HG03378 (cell line): Measurements from ENCODE around the gene SYNE1.

Experiments used
- ATAC-seq: cut with Tn5 transposase; IDR thresholded peaks from one replicate; pipeline ENCODE4 v1.9.1; 2021; ENCODE audit warnings: mild to moderate bottlenecking, moderate library complexity; ENCODE audit not compliant: unreplicated experiment

The SYNE1 gene

DNA sequence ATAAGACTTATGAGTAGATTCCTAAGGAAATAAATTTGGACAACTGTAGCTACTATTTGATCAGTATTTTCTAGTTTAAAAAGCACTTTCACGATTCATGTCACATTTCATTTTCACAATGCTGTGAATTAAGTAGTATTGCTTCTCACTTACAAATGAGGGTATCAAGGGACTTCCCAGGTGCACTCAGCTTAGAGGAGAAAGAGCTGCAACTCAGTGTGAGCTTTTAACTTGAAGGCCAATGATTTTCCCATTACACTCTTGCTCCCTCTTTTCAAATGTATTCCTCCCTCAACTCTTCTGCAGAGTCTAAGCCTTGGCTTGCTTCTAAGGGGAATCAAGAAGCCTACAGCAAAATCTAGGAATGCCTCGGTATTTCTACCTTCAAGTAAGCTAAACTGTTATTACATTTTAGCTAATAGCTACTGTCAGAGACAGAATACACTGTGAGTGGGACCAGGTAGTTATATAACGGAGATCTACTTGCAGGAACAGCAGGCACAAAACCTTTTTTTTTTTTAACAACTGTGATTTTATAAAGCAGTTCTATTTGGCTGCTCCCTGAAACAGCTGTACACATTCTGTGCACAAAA is 339.0 kb downstream of the SYNE1 start:
- no peak for ATAC-seq

- no peak for ATAC-seq
These were observed 340.4 kb downstream of the SYNE1 start for GRCh38 chr6:152296648-152297376.

DNA sequence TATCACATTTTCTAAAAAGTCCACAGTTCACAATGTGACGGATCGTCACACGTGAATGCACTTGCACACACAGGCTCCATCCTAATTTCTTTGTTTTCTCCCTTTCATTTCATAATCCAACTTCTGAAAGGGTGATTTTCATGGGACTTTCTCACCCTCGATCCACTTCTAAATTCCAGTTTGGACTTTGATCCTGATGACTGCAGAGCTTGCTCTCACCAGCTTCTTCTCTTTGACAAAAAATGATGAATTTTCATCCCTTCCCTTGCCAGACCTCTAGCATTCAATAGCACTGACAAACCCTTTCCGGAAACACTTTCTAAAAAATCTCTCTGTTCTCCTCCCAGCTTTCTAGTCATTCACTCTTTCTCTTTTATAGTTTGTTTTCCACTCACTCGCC is 341.2 kb downstream of the SYNE1 start:
- ATAC-seq, result no peak

GRCh38 chr6:152295346-152295745 is 341.8 kb downstream of the SYNE1 start:
- no peak for ATAC-seq

DNA sequence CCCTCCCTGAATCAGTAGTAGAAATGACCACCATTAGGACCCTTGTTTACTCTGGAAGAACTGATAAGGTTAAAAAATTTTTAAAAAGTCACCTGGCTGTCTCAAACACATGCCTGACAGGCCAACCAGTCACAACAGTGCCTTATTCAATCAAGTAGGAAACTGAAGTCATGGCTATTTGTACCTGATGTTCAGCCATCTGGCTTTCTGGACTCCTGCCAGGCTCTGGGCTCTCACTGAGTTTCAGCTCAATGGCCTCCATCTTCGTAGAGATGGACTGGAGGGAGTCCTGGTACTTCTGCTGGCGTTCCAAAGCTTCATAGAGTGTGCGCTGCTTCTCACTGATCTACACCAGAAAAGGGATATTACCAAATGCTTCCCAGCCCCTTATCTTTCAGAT is 343.8 kb downstream of the SYNE1 start:
- no peak for ATAC-seq

- no peak for ATAC-seq
These were observed 344.6 kb downstream of the SYNE1 start for GRCh38 chr6:152292555-152292954.

DNA sequence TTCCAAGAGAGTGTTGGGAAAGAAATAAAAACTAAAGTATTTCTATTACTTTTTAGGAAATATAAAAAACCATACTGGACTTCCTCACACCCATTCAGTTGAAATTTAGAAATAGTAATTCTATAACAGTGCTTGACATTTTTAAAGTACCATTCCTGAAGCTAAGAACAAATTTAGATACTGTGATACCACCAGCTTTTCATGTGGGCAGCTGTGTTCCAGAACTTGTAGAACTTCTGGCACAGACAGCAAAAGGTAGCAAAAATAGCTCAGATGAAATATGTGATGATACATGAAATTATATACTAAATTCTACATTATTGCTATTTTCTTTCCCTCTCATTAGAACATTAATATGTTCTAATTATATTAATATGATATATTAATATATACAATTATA is 346.5 kb downstream of the SYNE1 start:
- ATAC-seq, result no peak

DNA sequence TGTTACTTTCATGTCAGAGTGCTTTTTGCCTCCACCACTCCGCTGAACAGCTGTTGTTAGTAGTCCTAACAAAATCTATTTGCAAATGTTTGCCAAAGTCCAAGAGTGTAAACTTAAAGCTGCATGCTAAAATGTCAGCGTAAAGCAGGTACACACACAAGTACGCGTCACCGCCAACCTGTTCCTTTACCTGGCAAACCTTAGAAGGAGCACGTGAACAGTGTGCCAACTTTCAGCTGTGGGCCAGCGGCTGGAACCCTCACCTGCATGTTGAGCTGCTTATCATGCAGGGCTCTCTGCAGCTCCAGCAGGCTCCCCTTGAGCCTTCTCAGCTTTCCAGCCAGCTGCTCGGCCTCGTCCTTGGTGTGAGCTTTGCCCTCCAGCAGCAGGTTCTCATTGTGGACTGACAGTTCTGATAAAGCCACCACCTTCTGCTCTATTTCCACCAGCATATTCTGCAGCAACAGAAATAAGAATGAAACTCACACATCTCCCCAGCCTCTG is 359.3 kb downstream of the SYNE1 start:
- no peak for ATAC-seq

GRCh38 chr6:152273638-152274037 is 363.5 kb downstream of the SYNE1 start:
- no peak for ATAC-seq

GRCh38 chr6:152273002-152273401 is 364.2 kb downstream of the SYNE1 start:
- no peak for ATAC-seq

- no peak for ATAC-seq
These were observed 364.7 kb downstream of the SYNE1 start for GRCh38 chr6:152272486-152272885.

DNA sequence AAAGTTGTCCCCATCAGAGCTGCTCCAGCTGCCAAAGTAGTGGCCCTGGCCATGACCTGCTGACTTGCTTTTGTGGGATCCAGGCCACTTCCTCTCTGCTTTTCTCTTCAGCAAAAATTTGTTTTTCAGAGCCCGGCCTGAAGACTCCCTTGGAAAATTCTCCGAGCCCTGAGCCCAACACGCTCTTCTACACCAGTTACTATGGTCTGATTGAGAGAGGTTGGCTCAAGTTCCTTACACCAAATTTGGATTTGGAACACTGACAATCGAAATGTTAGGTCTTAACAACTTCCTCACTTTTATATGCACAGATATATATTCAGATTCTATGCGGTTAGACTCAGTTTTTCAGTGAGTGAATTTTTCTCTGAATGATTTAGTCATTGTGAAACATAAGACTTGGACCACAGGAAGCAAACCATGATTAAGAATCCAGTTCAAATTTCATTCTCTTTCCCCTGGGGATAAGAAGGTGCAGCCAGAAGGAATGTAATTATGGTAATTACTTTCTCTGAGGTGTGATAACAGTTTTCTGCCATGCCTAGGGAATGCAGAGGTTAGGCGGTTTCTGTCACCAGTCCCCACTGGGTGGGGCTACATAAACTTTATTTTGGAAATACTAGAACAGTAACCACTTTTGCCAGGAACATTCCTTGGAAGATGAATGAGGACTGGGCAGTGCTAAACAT is 365.2 kb downstream of the SYNE1 start:
- ATAC-seq, result peak; percentile 81

- no peak for ATAC-seq
These were observed 366.7 kb downstream of the SYNE1 start for GRCh38 chr6:152270301-152270925.

- ATAC-seq, result no peak
These were observed 368.2 kb downstream of the SYNE1 start for GRCh38 chr6:152268846-152269442.

- no peak for ATAC-seq
These were observed 369.0 kb downstream of the SYNE1 start for GRCh38 chr6:152267967-152268845.

- ATAC-seq, result no peak
These were observed 371.5 kb downstream of the SYNE1 start for GRCh38 chr6:152265651-152266050.

- no peak for ATAC-seq
These were observed 373.6 kb downstream of the SYNE1 start for GRCh38 chr6:152263582-152263981.

DNA sequence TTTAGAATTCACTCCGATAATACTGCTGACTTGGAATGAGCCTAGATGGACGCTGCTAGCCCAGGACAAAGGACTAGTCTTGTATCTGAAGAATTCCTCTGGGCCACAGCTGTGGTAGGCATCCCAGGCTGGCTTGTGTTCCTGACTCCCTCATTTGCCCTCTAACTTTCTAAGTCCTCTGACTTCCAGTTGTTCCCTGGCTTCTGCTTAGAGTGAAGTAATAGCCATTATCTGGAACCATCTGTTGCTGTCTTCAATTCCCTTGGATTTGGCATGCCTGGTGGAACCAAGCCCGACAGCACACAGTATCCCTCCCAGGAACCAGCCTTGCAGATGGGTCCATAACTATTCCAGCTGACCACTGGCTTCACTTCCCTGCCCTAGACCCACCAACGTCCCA is 376.0 kb downstream of the SYNE1 start:
- ATAC-seq, result no peak

- ATAC-seq, result no peak
These were observed 377.9 kb downstream of the SYNE1 start for GRCh38 chr6:152259234-152259633.

DNA sequence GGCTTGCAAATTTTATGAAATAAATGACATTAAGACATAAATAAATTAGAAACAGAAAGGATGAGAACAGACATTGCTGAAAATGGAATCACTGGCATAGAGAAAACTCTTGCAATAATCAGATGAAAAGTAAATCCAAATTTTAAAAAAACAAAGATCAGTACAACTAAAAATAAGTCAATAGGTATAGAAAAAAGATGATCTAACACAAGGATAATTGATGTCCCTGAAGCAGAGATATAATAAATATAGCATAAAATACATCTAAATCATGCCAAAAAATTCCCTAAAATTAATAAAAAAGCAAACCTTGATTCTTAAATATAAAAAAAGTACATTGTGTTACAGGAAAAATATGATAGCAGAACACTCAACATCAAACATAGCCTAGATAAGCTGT is 379.6 kb downstream of the SYNE1 start:
- no peak for ATAC-seq
